AG09319 (cell line): ENCODE data around the gene SDC1.
"Not testable (repeated sequence)": the region's sequence is repeated elsewhere in the genome, so short reads cannot be mapped to it uniquely, and the experiment has no call there.

Experiments used
- DNase-seq: peaks from one replicate; pipeline ENCODE4 v3.0.0-alpha.2; 2010; ENCODE audit warnings: low read depth; ENCODE audit errors: extremely low read depth
- CTCF ChIP-seq: IDR thresholded peaks from 2 replicates; pipeline ENCODE4 v1.5.1; 2011; ENCODE audit warnings: low read depth, mild to moderate bottlenecking, inconsistent platforms, low read length, moderate library complexity

The SDC1 gene

GRCh38 chr2:20198001-20198400 lies 26.9 kb downstream of the SDC1 start:
- no peak for TF ChIP-seq CTCF
- no peak for DNase-seq

GRCh38 chr2:20197192-20197591 lies 27.7 kb downstream of the SDC1 start:
- DNase-seq: no peak

GRCh38 chr2:20196657-20197161 lies 28.2 kb downstream of the SDC1 start:
- no peak for TF ChIP-seq CTCF
- DNase-seq: no peak

More at GRCh38 chr2:20197192-20197591, 27.7 kb downstream of the SDC1 start:
- no peak for TF ChIP-seq CTCF

GRCh38 chr2:20196053-20196656 lies 28.8 kb downstream of the SDC1 start:
- no peak for DNase-seq
- no peak for TF ChIP-seq CTCF

GRCh38 chr2:20195431-20196033 lies 29.4 kb downstream of the SDC1 start:
- no peak for TF ChIP-seq CTCF
- no peak for DNase-seq

- DNase-seq: not testable (repeated sequence)
These were observed 29.9 kb downstream of the SDC1 start for GRCh38 chr2:20195016-20195411.

GRCh38 chr2:20194097-20195015 lies 30.6 kb downstream of the SDC1 start:
- no peak for TF ChIP-seq CTCF
- no peak for DNase-seq
